Keratinocyte (primary cell): ENCODE data around the gene ZNF496.
"Not testable (repeated sequence)": the region's sequence is repeated elsewhere in the genome, so short reads cannot be mapped to it uniquely, and the experiment has no call there.

Source experiments
- CTCF ChIP-seq, 3 experiments: IDR thresholded peaks in 1 of 3; conservative IDR thresholded peaks in 1 of 3; optimal IDR thresholded peaks in 1 of 3; 2 replicates in 2 of 3; 3 replicates in 1 of 3; pipeline versions ENCODE3 to v1.5.1; 2011; ENCODE audit warnings: low read length in 3 of 3, mild to moderate bottlenecking in 3 of 3, moderate library complexity in 2 of 3, control low read depth in 1 of 3, inconsistent platforms in 1 of 3; ENCODE audit not compliant: insufficient read depth in 2 of 3; ENCODE audit errors: extremely low read depth in 1 of 3
- EZH2 ChIP-seq: IDR thresholded peaks from one replicate; pipeline ENCODE4 v1.6.1; 2012; ENCODE audit warnings: inconsistent platforms, mild to moderate bottlenecking, low read length, moderate library complexity

GRCh38 chr1:247355160-247355559 is 23.5 kb upstream of the ZNF496 start:
- not testable (repeated sequence) for TF ChIP-seq CTCF (optimal IDR thresholded peaks at IDR 0.05 in 1 of 3, IDR thresholded peaks at IDR 0.05 in 1 of 3, conservative IDR thresholded peaks at IDR 0.05 in 1 of 3; ENCODE audit: extremely low read depth in 1 of 3, insufficient read depth in 2 of 3, low read length in 3 of 3); EZH2
